Measurements from ENCODE around the gene MYZAP. TPM values are rescaled to one million over a fixed set of nuclear protein-coding genes. Genes with fewer than 3 reads are reported as not detected.

The MYZAP gene
- total RNA-seq, 1 experiment from 2014 or later, result 0.63 TPM

DNA sequence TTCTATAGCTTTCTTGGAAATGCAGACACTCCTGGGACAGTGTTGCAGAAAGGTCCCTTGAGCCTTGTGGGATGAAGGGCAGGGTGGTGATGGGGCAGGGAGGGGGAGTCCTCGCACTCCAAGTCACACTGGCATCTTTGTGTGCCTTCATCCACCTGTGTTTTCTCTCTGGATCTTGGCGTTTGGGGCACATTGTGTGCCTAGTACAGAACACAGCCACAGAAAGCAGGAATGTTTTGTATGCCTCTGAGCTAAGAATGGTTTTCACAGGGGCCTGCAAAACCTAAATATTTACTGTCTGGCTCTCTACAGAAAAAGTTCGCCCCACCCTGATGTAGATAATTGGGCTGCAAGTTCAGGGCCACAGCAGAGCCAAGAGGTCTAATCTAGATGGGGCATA, 5.7 kb downstream of the MYZAP start:
- no peak overlapping the region for H3K4me3 Mint-ChIP-seq
- Histone ChIP-seq H3K79me2 (ENCODE audit: insufficient read depth, low read length) (no peaks in the 10 kb centered on the region), H2AFZ (ENCODE audit: low read length) (no peak overlapping the region), H2BK15ac (ENCODE audit: low read depth, low read length) (no peak overlapping the region), H4K5ac (ENCODE audit: insufficient read length, low read depth, low read length) (no peak overlapping the region), H2BK120ac (ENCODE audit: low read depth, low read length, poor library complexity, severe bottlenecking) (no peak overlapping the region), H3K14ac (ENCODE audit: insufficient read depth, low read length) (no peak overlapping the region), H4K20me1 (ENCODE audit: control insufficient read depth, insufficient read depth, insufficient read length) (no peaks in the 10 kb centered on the region), H3K27me3 (ENCODE audit: insufficient read depth, low read length) (no peaks in the 10 kb centered on the region), H4K91ac (ENCODE audit: insufficient read length, low read depth, low read length) (no peak overlapping the region), H3K18ac (ENCODE audit: insufficient read length, low read depth, low read length) (no peak overlapping the region), H4K8ac (replicated peaks; ENCODE audit: insufficient read length, low read depth, low read length) (no peak overlapping the region), H3K4me2 (ENCODE audit: insufficient read depth, insufficient read length, low read length) (no peak overlapping the region), H3K79me1 (ENCODE audit: insufficient read depth, low read depth, low read length, poor library complexity, severe bottlenecking) (no peaks in the 10 kb centered on the region), H3K9ac (ENCODE audit: extremely low read depth, insufficient read length, low read length) (no peak overlapping the region), H2BK5ac (ENCODE audit: insufficient read length, low read length) (no peak overlapping the region), H2BK12ac (ENCODE audit: insufficient read length, low read depth, low read length) (no peak overlapping the region), H3K4ac (ENCODE audit: low read depth, low read length) (no peak overlapping the region), H3K56ac (ENCODE audit: insufficient read length, low read depth, low read length) (no peak overlapping the region), H3K27ac (ENCODE audit: insufficient read length, low read depth, low read length) (no peak overlapping the region), H3T11ph (ENCODE audit: low read length) (no peak overlapping the region), H3K9me3 (ENCODE audit: control insufficient read depth, low read depth, low read length) (no peaks in the 10 kb centered on the region), H3K23ac (ENCODE audit: insufficient read length, low read depth, low read length) (no peak overlapping the region), H3K23me2 (ENCODE audit: insufficient read length, low read depth, low read length, poor library complexity, severe bottlenecking) (no peaks in the 10 kb centered on the region), H3K4me1 (ENCODE audit: insufficient read depth, low read length) (no peaks in the 10 kb centered on the region; the same call in 1 of the 2 replicates), H2BK20ac (ENCODE audit: low read depth, low read length, poor library complexity, severe bottlenecking) (no peak overlapping the region), H2AK5ac (ENCODE audit: insufficient read length, low read length) (no peak overlapping the region)
- no peak for DNase-seq
- TF ChIP-seq CTCF (conservative IDR thresholded peaks at IDR 0.05), result no peak
- no peaks in the 10 kb centered on the region for H3K36me3 Mint-ChIP-seq (ENCODE audit: insufficient read depth in 1 of 3, low read depth in 3 of 3)
- H3K27ac Mint-ChIP-seq, result no peak overlapping the region
- no CpG with 5 or more reads among the region's 3 CpGs for WGBS (ENCODE audit: extremely low coverage, insufficient read length, low lambda C conversion rate)
- peaks cover 11 to 16% of the 10 kb centered on the region in 2 experiments for H3K4me1 Mint-ChIP-seq
- H3K27me3 Mint-ChIP-seq (ENCODE audit: low read depth), result peaks cover 19% of the 10 kb centered on the region
- H3K9me3 Mint-ChIP-seq, result no peaks in the 10 kb centered on the region
